Measurements from ENCODE around the gene SNCB.

DNA sequence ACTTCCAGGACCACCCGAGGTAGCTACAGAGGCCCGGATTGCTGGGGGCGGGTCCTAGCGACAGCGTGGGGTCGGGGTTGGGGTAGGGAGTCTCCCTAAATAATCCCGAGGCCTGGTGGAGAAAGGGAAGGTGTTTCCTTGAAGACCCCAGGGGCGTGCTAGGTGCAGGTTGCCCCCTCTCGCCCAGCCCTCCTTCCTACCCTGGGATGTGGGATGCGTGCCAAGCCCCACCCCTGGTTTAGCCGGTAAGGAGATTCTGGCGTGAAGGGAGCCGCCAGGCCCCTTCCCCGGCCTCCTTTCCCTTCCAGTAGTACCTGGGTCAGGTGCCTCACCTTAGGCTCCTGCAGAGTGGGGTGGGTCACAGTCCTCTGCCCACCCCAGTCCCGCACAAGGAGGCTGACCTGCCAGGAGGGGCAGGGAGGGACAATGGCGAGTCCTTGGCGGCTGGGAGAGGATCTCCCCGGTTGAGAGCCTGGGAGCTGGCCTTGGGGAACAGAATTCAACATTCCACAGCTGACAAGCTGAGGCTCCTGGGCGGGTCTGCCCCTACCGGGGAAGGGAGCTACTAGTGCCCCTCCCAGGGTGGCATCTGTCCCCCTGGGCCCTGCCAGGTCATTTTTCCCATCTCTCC lies 17.6 kb upstream of the SNCB start:
- no peak for TF ChIP-seq CTCF (IDR thresholded peaks at IDR 0.05; ENCODE audit: low read depth, low read length)
- TF ChIP-seq, protein P1, sequence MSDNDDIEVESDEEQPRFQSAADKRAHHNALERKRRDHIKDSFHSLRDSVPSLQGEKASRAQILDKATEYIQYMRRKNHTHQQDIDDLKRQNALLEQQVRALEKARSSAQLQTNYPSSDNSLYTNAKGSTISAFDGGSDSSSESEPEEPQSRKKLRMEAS (IDR thresholded peaks at IDR 0.05; ENCODE audit: low read depth, low read length): no peak
